Upper lobe of left lung (tissue), 4 donors: Measurements from ENCODE around the gene AATF.

ENCODE experiments used
- CTCF ChIP-seq, 6 experiments: fragments of 450-650 bp in 4 of 6; fragments of 200-600 bp in 2 of 6; sonication (generic) in 2 of 6; IDR thresholded peaks; one replicate each; pipeline ENCODE4 v1.5.1; 2016 to 2019; ENCODE audit warnings: antibody characterized with exemption in 6 of 6
- EP300 ChIP-seq, 4 donors: sonication (generic); formaldehyde crosslinking; IDR thresholded peaks; one replicate each; pipeline ENCODE4 v1.5.1; 2017; ENCODE audit warnings: antibody characterized with exemption in 4 of 4, control low read depth in 2 of 4
- POLR2AphosphoS5 ChIP-seq, 2 donors: sonication (generic); formaldehyde crosslinking; IDR thresholded peaks; one replicate each; pipeline ENCODE4 v1.5.1; 2017; ENCODE audit warnings: antibody characterized with exemption in 2 of 2

- TF ChIP-seq EP300 (IDR thresholded peaks at IDR 0.05) (no peak), CTCF (IDR thresholded peaks at IDR 0.05) (no peak), POLR2AphosphoS5 (IDR thresholded peaks at IDR 0.05) (no peak)
Observed at GRCh38 chr17:37103231-37103630, 154.5 kb downstream of the AATF start.
